Mucosa of rectum (tissue), 2 donors: ENCODE data around the gene P2RY8.

ENCODE experiments used
- H3K27ac ChIP-seq, 2 donors: one replicate each; pipeline ENCODE4 v1.7.0; 2013; ENCODE audit warnings: inconsistent platforms in 2 of 2, low read depth in 2 of 2, low read length in 2 of 2
- H3K27me3 ChIP-seq, 2 donors: one replicate each; pipeline ENCODE4 v1.7.0; 2013; ENCODE audit warnings: low read length in 2 of 2; ENCODE audit not compliant: control insufficient read depth in 2 of 2, insufficient read depth in 2 of 2
- H3K36me3 ChIP-seq, 2 donors: one replicate each; pipeline ENCODE4 v1.7.0; 2013; ENCODE audit warnings: low read length in 2 of 2; ENCODE audit not compliant: control insufficient read depth in 2 of 2, insufficient read depth in 2 of 2
- H3K4me1 ChIP-seq, 2 donors: one replicate each; pipeline ENCODE4 v1.7.0; 2013; ENCODE audit warnings: low read length in 2 of 2, mild to moderate bottlenecking in 1 of 2; ENCODE audit not compliant: control insufficient read depth in 2 of 2, insufficient read depth in 2 of 2
- H3K4me3 ChIP-seq, 2 donors: one replicate each; pipeline ENCODE4 v1.7.0; 2013; ENCODE audit warnings: low read length in 2 of 2
- H3K9ac ChIP-seq, 2 donors: one replicate each; pipeline ENCODE4 v1.7.0; 2013; ENCODE audit warnings: low read length in 2 of 2, low read depth in 1 of 2, mild to moderate bottlenecking in 1 of 2
- H3K9me3 ChIP-seq, 2 donors: one replicate each; pipeline ENCODE4 v1.7.0; 2013; ENCODE audit warnings: low read length in 2 of 2; ENCODE audit not compliant: control insufficient read depth in 2 of 2
- donor health status: healthy.
- donor health status: Normal muscosa, but diverticular disease.

P2RY8 gene

DNA sequence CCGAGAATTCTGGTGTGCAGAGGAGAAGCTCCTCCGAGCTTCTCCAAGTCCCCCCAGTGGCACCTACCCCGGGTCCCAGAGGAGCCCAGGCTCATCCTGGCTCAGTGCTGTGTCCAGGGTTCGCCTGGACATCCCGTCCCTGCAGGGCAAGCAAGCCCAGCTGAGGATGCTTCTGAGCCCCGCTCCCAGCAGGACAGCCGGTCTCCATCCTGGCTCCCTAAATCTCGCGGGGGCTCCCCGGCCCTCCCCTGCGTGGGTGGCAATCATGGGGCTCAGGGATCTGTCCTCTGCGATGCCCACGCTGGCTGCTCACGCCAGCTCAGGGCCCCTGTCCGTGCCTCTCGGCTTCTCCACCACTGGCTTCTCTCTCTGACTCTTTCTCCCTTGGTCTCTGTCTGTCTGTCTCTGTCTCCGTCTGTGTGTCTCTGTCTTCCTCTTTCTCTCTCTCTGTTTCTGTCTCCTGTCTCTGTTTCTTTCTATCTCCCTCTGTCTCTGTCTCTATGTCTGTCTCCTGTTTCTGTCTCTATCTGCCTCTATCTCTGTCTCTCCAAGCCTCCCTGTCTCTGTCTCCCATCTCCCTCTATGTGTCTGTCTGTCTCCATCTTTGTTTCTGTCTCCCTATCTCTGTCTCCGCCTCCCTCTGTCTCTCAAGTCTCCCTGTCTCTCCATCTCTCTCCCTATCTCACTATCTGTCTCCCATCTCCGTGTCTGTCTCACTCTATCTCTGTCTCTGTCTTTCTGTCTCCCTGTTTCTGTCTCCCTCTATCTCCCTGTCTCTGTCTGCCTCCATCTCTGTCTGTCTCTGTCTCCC lies 117.2 kb downstream of the P2RY8 start:
- Histone ChIP-seq H3K4me3 (no peak overlapping the region), H3K36me3 (peaks cover 39 to 44% of the 10 kb centered on the region in 2 donors), H3K9ac (no peak overlapping the region), H3K27ac (no peak overlapping the region), H3K27me3 (no peaks in the 10 kb centered on the region), H3K4me1 (no peaks in the 10 kb centered on the region), H3K9me3 (peaks cover 5 to 7% of the 10 kb centered on the region in 2 donors)

DNA sequence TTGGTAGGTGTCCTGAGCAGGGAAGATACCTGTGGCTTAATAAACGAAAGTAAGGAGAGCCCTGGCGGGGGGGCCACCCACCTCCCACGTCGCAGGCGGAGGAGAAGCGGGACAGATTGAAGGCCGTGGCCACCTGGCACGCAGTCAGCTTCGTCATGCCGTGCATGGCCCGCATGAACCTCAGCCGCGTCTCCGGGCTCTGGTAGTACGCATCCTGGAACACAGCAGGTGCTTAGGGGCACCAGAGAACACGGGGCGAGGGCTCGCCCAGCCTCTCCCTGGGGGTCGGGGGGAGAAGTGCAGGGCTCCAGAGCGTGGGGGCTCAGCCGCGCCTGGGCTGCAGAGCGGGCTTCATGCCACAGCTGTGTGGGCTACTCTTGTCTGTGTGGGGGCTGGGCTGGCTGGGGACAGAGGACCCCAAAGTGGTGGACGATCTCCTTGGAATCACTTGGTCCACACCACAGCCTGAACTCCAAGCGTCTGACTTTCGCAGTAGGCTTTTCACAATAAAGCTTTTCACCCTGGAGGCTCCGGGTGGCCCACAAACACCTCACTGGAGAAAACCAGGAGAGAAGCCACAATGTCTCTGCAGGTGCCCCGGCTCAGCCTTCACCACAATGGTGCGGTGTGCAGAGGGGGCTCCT lies 118.0 kb downstream of the P2RY8 start:
- H3K9ac ChIP-seq: no peak overlapping the region
- no peaks in the 10 kb centered on the region for H3K27me3 ChIP-seq
- peaks cover 38 to 47% of the 10 kb centered on the region in 2 donors for H3K36me3 ChIP-seq
- H3K4me1 ChIP-seq: no peaks in the 10 kb centered on the region
- H3K27ac ChIP-seq: no peak overlapping the region
- no peak overlapping the region for H3K4me3 ChIP-seq
- H3K9me3 ChIP-seq: peaks cover 5 to 7% of the 10 kb centered on the region in 2 donors

- H3K4me3 ChIP-seq: no peak overlapping the region
- H3K9me3 ChIP-seq: peaks cover 5 to 7% of the 10 kb centered on the region in 2 donors
- H3K9ac ChIP-seq: no peak overlapping the region
- H3K4me1 ChIP-seq: no peaks in the 10 kb centered on the region
- H3K27me3 ChIP-seq: no peaks in the 10 kb centered on the region
- H3K27ac ChIP-seq: no peak overlapping the region
- H3K36me3 ChIP-seq: peaks cover 38 to 47% of the 10 kb centered on the region in 2 donors
Observed at GRCh38 chrX:1417921-1418771, 118.8 kb downstream of the P2RY8 start.

DNA sequence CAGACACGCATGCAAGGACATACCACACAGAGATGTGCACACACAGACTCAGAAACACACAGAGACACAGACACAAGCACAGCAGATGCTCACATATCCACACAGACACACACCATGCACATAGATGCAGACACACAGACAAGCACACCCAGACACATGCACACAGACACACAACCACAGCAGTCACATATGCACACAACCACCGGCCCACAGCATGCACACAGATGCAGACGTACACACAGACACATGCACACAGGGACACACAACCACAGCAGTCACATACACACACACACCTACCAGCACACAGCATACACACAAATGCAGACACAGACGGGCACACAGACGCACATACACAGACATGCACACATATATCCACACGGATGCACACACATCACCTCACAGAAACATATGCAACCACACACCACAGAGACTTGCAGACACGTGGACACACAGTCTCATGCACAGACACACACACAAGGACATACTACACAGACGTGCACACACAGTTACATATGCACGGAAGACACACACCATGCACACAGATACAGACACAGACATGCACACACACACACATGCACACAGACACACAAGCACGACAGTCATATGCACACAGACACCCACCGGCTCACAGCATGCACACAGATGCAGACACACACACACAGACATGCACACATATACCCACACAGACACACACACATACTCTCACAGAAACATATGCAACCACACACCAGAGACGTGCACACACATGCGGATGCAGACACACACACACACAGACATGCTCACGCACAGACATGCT lies 119.8 kb downstream of the P2RY8 start:
- no peaks in the 10 kb centered on the region for H3K27me3 ChIP-seq
- H3K9ac ChIP-seq: no peak overlapping the region
- H3K36me3 ChIP-seq: peaks cover 43 to 44% of the 10 kb centered on the region in 2 donors
- H3K4me3 ChIP-seq: no peak overlapping the region
- peaks cover 2 to 3% of the 10 kb centered on the region in 2 donors for H3K9me3 ChIP-seq
- no peak overlapping the region for H3K27ac ChIP-seq
- H3K4me1 ChIP-seq: no peaks in the 10 kb centered on the region

DNA sequence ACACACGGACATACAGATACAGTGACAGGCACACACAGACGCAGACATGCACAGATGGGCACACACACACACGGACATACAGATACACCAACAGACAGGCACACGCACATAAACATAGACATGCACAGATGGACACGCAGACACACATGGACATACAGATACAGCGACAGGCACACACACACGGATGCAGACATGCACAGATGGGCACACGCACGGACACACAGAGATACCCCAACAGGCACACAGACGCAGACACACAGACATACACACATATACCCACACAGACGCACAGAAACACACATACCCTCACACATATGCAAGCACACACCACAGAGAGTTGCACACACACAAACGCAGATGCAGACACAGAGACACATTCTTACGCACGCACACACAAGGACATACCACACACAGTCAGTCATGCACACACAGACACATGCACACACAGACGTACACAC lies 120.6 kb downstream of the P2RY8 start:
- H3K9me3 ChIP-seq: peaks cover 0 to 3% of the 10 kb centered on the region in 2 donors
- H3K27me3 ChIP-seq: no peaks in the 10 kb centered on the region
- H3K27ac ChIP-seq: no peak overlapping the region
- H3K4me1 ChIP-seq: no peaks in the 10 kb centered on the region
- H3K4me3 ChIP-seq: no peak overlapping the region
- H3K36me3 ChIP-seq: peaks cover 35 to 39% of the 10 kb centered on the region in 2 donors
- no peak overlapping the region for H3K9ac ChIP-seq
